ENCODE measurements around the gene SSR1.

Gene SSR1

DNA sequence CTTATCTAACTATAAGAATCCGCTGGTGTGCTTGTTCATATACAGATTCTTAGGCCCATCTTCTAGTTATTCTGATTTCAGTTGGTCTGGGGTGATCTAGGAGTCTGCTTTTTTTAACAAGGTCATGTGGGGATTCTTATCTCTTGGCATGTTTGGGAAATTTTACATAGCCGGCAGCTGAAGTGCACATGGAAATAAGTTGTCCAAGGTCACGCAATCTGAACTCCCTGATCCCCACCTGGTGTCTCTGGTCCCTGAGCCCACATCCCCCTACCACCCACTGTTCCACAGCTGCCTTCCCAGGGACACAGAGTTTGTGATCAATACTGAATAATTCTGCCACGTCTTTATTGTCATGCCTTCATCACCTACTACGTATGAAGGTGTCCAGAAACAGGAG lies 90.8 kb downstream of the SSR1 start:
- no peak overlapping the region for H3K9ac ChIP-seq
- H3K36me3 ChIP-seq (ENCODE audit: control insufficient read depth, insufficient read depth, low read length): no peaks in the 10 kb centered on the region
- no peak overlapping the region for H3K4me2 ChIP-seq (ENCODE audit: low read length)
- H3K4me1 ChIP-seq: peaks cover 4% of the 10 kb centered on the region
- no peaks in the 10 kb centered on the region for H3K79me2 ChIP-seq
- no peak overlapping the region for H2AFZ ChIP-seq
- TF ChIP-seq, protein P1, sequence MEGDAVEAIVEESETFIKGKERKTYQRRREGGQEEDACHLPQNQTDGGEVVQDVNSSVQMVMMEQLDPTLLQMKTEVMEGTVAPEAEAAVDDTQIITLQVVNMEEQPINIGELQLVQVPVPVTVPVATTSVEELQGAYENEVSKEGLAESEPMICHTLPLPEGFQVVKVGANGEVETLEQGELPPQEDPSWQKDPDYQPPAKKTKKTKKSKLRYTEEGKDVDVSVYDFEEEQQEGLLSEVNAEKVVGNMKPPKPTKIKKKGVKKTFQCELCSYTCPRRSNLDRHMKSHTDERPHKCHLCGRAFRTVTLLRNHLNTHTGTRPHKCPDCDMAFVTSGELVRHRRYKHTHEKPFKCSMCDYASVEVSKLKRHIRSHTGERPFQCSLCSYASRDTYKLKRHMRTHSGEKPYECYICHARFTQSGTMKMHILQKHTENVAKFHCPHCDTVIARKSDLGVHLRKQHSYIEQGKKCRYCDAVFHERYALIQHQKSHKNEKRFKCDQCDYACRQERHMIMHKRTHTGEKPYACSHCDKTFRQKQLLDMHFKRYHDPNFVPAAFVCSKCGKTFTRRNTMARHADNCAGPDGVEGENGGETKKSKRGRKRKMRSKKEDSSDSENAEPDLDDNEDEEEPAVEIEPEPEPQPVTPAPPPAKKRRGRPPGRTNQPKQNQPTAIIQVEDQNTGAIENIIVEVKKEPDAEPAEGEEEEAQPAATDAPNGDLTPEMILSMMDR (IDR thresholded peaks at IDR 0.05): no peak
- no peak overlapping the region for H3K4me3 ChIP-seq (ENCODE audit: low read depth, low read length)
- H3K27ac ChIP-seq: no peak overlapping the region
- H3K27me3 ChIP-seq (ENCODE audit: control insufficient read depth, insufficient read depth, low read length): no peaks in the 10 kb centered on the region
- no peaks in the 10 kb centered on the region for H3K9me3 ChIP-seq (ENCODE audit: control insufficient read depth, low read length)

DNA sequence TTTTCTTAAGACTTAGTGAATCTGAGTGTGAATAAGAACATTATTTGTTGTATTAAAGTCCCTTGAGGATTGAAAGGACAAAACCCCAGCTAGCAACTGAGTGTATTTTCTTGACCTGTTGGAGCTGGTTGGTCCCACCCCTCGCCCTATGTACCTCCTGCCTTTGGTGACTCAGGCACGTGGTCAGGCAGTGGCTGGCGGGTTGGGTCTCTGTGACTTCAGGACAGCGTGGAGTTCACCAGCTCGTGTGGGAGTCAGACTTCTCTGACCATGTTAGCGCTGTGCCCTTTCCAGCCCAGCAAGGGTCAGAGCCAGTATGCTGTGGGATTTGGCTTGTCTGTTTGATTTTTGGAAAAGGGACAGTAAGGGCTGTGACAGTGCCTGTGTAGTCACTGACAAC lies 93.7 kb downstream of the SSR1 start:
- H3K79me2 ChIP-seq: peaks cover 2% of the 10 kb centered on the region
- no peak overlapping the region for H3K9ac ChIP-seq
- H3K4me1 ChIP-seq: peaks cover 4% of the 10 kb centered on the region
- H3K4me3 ChIP-seq (ENCODE audit: low read depth, low read length): no peak overlapping the region
- H3K27ac ChIP-seq: no peak overlapping the region
- H3K36me3 ChIP-seq (ENCODE audit: control insufficient read depth, insufficient read depth, low read length): no peaks in the 10 kb centered on the region
- no peaks in the 10 kb centered on the region for H3K9me3 ChIP-seq (ENCODE audit: control insufficient read depth, low read length)
- no peaks in the 10 kb centered on the region for H3K27me3 ChIP-seq (ENCODE audit: control insufficient read depth, insufficient read depth, low read length)
- no peak overlapping the region for H2AFZ ChIP-seq
- TF ChIP-seq, protein P1 (IDR thresholded peaks at IDR 0.05): no peak
- no peak overlapping the region for H3K4me2 ChIP-seq (ENCODE audit: low read length)

DNA sequence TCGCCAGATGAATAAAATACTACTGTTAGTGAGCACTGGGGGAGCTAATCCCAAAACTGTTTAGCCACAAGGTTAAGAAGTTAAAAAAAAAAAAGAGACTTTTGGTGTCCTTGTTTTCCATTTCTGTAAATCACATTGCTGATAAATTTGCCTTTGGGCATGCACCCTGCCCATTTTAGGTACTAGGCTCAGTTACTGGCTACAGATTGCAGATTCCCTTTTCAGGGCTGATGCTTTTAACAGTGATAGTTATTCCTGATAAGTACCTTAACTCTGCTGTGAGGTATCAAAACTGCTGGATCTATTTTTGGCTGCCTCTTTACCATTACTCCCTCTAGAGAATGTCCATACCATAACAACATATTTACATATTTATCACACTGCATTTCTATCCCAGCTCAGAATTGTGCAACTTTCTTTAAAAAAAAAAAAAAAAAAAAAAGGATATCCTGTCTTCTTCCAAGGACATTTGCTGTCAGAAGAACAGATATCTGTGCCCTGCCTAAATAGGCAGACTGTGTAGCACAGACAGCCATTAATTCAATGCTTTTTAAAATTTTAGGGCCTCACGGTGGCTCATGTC lies 94.5 kb downstream of the SSR1 start:
- H2AFZ ChIP-seq: no peak overlapping the region
- no peaks in the 10 kb centered on the region for H3K9me3 ChIP-seq (ENCODE audit: control insufficient read depth, low read length)
- H3K4me1 ChIP-seq: peaks cover 8% of the 10 kb centered on the region
- H3K4me3 ChIP-seq (ENCODE audit: low read depth, low read length): no peak overlapping the region
- no peaks in the 10 kb centered on the region for H3K27me3 ChIP-seq (ENCODE audit: control insufficient read depth, insufficient read depth, low read length)
- H3K4me2 ChIP-seq (ENCODE audit: low read length): no peak overlapping the region
- TF ChIP-seq, protein P1 (IDR thresholded peaks at IDR 0.05): no peak
- no peaks in the 10 kb centered on the region for H3K36me3 ChIP-seq (ENCODE audit: control insufficient read depth, insufficient read depth, low read length)
- H3K9ac ChIP-seq: no peak overlapping the region
- peaks cover 2% of the 10 kb centered on the region for H3K79me2 ChIP-seq
- no peak overlapping the region for H3K27ac ChIP-seq

Data from parathyroid adenoma (tissue), 2 donors.